ENCODE results near the gene DOP1A. TPM values are rescaled to one million over a fixed set of nuclear protein-coding genes. Genes with fewer than 3 reads are reported as not detected.
A peak's percentile ranks its signal among the peaks of the same experiment; 100 is the strongest.

The DOP1A gene
- total RNA-seq, 1 experiment from 2014 or later = 17.0 TPM

- Histone ChIP-seq H3K4ac (ENCODE audit: low read depth, low read length) (no peak overlapping the region), H3K4me1 (ENCODE audit: insufficient read depth, low read length) (no peaks in the 10 kb centered on the region), H3K79me1 (ENCODE audit: insufficient read depth, low read depth, low read length, poor library complexity, severe bottlenecking) (no peaks in the 10 kb centered on the region), H3K23ac (ENCODE audit: insufficient read length, low read depth, low read length) (no peak overlapping the region), H2BK120ac (ENCODE audit: low read depth, low read length, poor library complexity, severe bottlenecking) (no peak overlapping the region), H2BK15ac (ENCODE audit: low read depth, low read length) (no peak overlapping the region), H4K20me1 (ENCODE audit: control insufficient read depth, insufficient read depth, insufficient read length) (no peaks in the 10 kb centered on the region), H3K4me2 (ENCODE audit: insufficient read depth, insufficient read length, low read length) (no peak overlapping the region), H3K27me3 (ENCODE audit: insufficient read depth, low read length) (no peaks in the 10 kb centered on the region), H2AFZ (ENCODE audit: low read length) (no peak overlapping the region), H3K9ac (ENCODE audit: extremely low read depth, insufficient read length, low read length) (no peak overlapping the region), H2BK12ac (ENCODE audit: insufficient read length, low read depth, low read length) (no peak overlapping the region), H4K91ac (ENCODE audit: insufficient read length, low read depth, low read length) (no peak overlapping the region), H3K9me3 (ENCODE audit: control insufficient read depth, low read depth, low read length) (no peaks in the 10 kb centered on the region), H4K5ac (ENCODE audit: insufficient read length, low read depth, low read length) (no peak overlapping the region), H3K56ac (ENCODE audit: insufficient read length, low read depth, low read length) (no peak overlapping the region), H4K8ac (replicated peaks; ENCODE audit: insufficient read length, low read depth, low read length) (no peak overlapping the region), H3K79me2 (ENCODE audit: insufficient read depth, low read length) (no peaks in the 10 kb centered on the region), H2BK5ac (ENCODE audit: insufficient read length, low read length) (no peak overlapping the region), H2BK20ac (ENCODE audit: low read depth, low read length, poor library complexity, severe bottlenecking) (no peak overlapping the region), H3T11ph (ENCODE audit: low read length) (no peak overlapping the region), H3K14ac (ENCODE audit: insufficient read depth, low read length) (no peak overlapping the region), H3K27ac (ENCODE audit: insufficient read length, low read depth, low read length) (no peak overlapping the region), H3K18ac (ENCODE audit: insufficient read length, low read depth, low read length) (no peak overlapping the region), H2AK5ac (ENCODE audit: insufficient read length, low read length) (no peak overlapping the region), H3K23me2 (ENCODE audit: insufficient read length, low read depth, low read length, poor library complexity, severe bottlenecking) (no peaks in the 10 kb centered on the region)
- no peaks in the 10 kb centered on the region for H3K4me1 Mint-ChIP-seq
- H3K27ac Mint-ChIP-seq = no peak overlapping the region
- WGBS (ENCODE audit: extremely low coverage, insufficient read length, low lambda C conversion rate) = no CpG with 5 or more reads among the region's 7 CpGs
- no peak overlapping the region for H3K4me3 Mint-ChIP-seq
- H3K27me3 Mint-ChIP-seq (ENCODE audit: low read depth) = no peaks in the 10 kb centered on the region
- H3K36me3 Mint-ChIP-seq (ENCODE audit: insufficient read depth in 1 of 3, low read depth in 3 of 3) = no peaks in the 10 kb centered on the region
- no peaks in the 10 kb centered on the region for H3K9me3 Mint-ChIP-seq
- TF ChIP-seq, protein P1, sequence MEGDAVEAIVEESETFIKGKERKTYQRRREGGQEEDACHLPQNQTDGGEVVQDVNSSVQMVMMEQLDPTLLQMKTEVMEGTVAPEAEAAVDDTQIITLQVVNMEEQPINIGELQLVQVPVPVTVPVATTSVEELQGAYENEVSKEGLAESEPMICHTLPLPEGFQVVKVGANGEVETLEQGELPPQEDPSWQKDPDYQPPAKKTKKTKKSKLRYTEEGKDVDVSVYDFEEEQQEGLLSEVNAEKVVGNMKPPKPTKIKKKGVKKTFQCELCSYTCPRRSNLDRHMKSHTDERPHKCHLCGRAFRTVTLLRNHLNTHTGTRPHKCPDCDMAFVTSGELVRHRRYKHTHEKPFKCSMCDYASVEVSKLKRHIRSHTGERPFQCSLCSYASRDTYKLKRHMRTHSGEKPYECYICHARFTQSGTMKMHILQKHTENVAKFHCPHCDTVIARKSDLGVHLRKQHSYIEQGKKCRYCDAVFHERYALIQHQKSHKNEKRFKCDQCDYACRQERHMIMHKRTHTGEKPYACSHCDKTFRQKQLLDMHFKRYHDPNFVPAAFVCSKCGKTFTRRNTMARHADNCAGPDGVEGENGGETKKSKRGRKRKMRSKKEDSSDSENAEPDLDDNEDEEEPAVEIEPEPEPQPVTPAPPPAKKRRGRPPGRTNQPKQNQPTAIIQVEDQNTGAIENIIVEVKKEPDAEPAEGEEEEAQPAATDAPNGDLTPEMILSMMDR (conservative IDR thresholded peaks at IDR 0.05) = peak; percentile 81
- peak; percentile 51 for DNase-seq
These were observed 147.9 kb downstream of the DOP1A start for GRCh38 chr6:83215131-83216047.

Data from H9 (cell line).